ENCODE data around the gene TOM1L1.

- TF ChIP-seq TAF1 (IDR thresholded peaks at IDR 0.05; ENCODE audit: borderline replicate concordance, insufficient read depth, low read length): no peak
- TF ChIP-seq, protein P1, sequence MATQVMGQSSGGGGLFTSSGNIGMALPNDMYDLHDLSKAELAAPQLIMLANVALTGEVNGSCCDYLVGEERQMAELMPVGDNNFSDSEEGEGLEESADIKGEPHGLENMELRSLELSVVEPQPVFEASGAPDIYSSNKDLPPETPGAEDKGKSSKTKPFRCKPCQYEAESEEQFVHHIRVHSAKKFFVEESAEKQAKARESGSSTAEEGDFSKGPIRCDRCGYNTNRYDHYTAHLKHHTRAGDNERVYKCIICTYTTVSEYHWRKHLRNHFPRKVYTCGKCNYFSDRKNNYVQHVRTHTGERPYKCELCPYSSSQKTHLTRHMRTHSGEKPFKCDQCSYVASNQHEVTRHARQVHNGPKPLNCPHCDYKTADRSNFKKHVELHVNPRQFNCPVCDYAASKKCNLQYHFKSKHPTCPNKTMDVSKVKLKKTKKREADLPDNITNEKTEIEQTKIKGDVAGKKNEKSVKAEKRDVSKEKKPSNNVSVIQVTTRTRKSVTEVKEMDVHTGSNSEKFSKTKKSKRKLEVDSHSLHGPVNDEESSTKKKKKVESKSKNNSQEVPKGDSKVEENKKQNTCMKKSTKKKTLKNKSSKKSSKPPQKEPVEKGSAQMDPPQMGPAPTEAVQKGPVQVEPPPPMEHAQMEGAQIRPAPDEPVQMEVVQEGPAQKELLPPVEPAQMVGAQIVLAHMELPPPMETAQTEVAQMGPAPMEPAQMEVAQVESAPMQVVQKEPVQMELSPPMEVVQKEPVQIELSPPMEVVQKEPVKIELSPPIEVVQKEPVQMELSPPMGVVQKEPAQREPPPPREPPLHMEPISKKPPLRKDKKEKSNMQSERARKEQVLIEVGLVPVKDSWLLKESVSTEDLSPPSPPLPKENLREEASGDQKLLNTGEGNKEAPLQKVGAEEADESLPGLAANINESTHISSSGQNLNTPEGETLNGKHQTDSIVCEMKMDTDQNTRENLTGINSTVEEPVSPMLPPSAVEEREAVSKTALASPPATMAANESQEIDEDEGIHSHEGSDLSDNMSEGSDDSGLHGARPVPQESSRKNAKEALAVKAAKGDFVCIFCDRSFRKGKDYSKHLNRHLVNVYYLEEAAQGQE (IDR thresholded peaks at IDR 0.05; ENCODE audit: insufficient read depth in 1 of 2, low read depth in 2 of 2, low read length in 2 of 2): no peak
- no peak for TF ChIP-seq POLR2AphosphoS5 (IDR thresholded peaks at IDR 0.05; ENCODE audit: low read depth, low read length)
- no peak for TF ChIP-seq SIN3A (IDR thresholded peaks at IDR 0.05; ENCODE audit: borderline replicate concordance, insufficient read depth, low read length)
Observed at GRCh38 chr17:54892360-54892759, 8.3 kb upstream of the TOM1L1 start.
